ENCODE results near the gene ACOT7. TPM values are rescaled to one million over a fixed set of nuclear protein-coding genes. Genes with fewer than 3 reads are reported as not detected.

The ACOT7 gene
- total and polyA plus RNA-seq, 2 of the 13 experiments (the other 11 are each of a cell fraction or from before 2014, with no cell fraction given): 33.0 to 55.8 TPM

DNA sequence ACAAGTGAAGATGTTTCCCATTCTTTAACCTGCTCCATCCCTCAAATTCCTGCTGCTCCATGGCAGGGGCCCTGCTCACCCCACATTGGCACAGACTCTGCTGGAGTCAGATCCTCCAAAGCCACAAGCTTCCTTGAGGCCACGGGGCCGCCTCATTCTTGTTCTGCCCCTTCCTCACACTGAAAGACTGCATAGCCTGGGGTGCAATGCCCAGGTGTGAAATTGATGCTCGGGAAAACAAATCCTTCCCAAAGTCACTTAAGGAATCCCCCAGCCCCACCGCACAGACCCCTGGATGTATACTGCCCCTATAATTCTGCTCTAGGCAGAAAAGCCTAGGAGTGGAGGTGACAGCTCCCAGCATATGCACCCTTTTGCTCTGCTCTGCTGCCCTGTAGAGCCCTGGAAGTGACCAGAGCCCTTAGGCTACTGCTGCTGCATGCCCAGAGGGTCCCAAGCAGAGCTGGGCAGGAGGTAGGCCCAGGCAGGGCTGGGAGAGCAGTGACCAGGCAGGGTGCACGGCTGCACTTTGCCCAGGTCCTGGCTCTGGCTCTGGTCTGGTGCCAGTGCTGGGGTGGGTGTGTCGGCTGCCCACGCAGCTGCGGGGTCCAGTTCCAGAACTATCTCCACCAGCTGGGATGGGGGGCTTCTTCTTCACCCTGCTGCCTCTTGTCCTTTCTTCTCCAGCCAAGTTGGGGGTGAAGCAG is 24.5 kb upstream of the ACOT7 start:
- no TSS peak for BruUV-seq (replicated peaks)
- ChIA-PET CTCF (ENCODE audit: low intra/inter-chr PET ratio, low total read pairs) (no interaction called here), POLR2A (no interaction called here)
- FAIRE-seq (no peak), ATAC-seq (no peak), DNase-seq (ENCODE audit: low spot score) (no peak)
- Histone ChIP-seq H3K27me3 (ENCODE audit: control insufficient read depth in 1 of 2, insufficient read depth in 2 of 2, low read length in 2 of 2) (peaks cover 20 to 80% of the 10 kb centered on the region in 2 experiments), H3K79me2 (ENCODE audit: insufficient read depth, low read length) (no peaks in the 10 kb centered on the region), H2AFZ (ENCODE audit: low read length) (no peak overlapping the region), H3K9me3 (ENCODE audit: low read length) (no peaks in the 10 kb centered on the region), H3K4me3 (replicated peaks in 1 of 3; ENCODE audit: insufficient read depth in 1 of 3, low read depth in 2 of 3, low read length in 3 of 3) (no peak overlapping the region), H3K4me2 (ENCODE audit: low read depth, low read length) (no peak overlapping the region), H3K4me1 (ENCODE audit: insufficient read depth, low read length) (peaks cover 40% of the 10 kb centered on the region), H3K27ac (ENCODE audit: extremely low read length, insufficient read depth, low read length) (no peak overlapping the region), H4K20me1 (ENCODE audit: insufficient read depth, low read length) (no peaks in the 10 kb centered on the region), H3K9ac (ENCODE audit: insufficient read depth, low read depth, low read length) (no peak overlapping the region), H3K36me3 (replicated peaks in 1 of 2; ENCODE audit: control insufficient read depth in 1 of 2, insufficient read depth in 2 of 2, low read length in 2 of 2) (no peaks in the 10 kb centered on the region)
- TF ChIP-seq FOXP1 (IDR thresholded peaks at IDR 0.05) (no peak), FOXP1 (CRISPR knock-in tag; IDR thresholded peaks at IDR 0.05) (no peak), ATRX (CRISPR knock-in tag; IDR thresholded peaks at IDR 0.05; ENCODE audit: borderline replicate concordance) (no peak), ZFP36L2 (CRISPR knock-in tag; IDR thresholded peaks at IDR 0.05) (no peak), ZNF746 (CRISPR knock-in tag; IDR thresholded peaks at IDR 0.05) (no peak), KDM1A (CRISPR knock-in tag; IDR thresholded peaks at IDR 0.05) (no peak)
- intact Hi-C loops (cut with micrococcal nuclease; ENCODE audit: unreplicated experiment) (no loop called here), in situ Hi-C loops (cut with HindIII; ENCODE audit: extremely low pct_ligation_motif_present, low pct_unique_long_range_greater_than_20kb) (loop anchor here (10.0 kb wide), 1 partner anchor 173 kb away; the partner anchor contains the start of gene HES3)
- WGBS (ENCODE audit: low lambda C conversion rate): 29% methylated on average over 4 of the region's 8 CpGs

DNA sequence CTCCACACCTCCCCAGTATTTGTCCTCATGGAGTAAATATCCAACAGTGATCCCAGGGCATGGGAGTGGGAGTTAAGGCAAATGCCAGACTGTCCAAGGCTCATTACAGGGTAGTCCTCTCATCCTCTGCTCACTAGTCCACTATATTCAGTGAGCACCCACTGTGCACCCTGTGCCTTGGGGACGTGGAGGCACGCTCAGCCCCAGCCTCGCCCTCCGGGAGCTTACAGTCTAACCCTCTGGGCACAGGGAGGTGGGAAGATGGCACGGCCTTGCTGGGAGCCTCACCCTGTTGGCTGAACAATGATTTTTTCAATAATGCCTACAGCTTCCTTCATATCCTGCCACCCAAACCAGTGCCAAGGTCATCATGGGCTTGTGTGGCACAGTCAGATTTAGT is 23.3 kb upstream of the ACOT7 start:
- TF ChIP-seq AGO1 (IDR thresholded peaks at IDR 0.05; ENCODE audit: low read depth, low read length, poor library complexity, severe bottlenecking) (no peak), ZNF543 (CRISPR knock-in tag; IDR thresholded peaks at IDR 0.05) (no peak)
- Histone ChIP-seq H4K20me1 (ENCODE audit: insufficient read depth, low read length) (no peaks in the 10 kb centered on the region), H3K27ac (ENCODE audit: extremely low read length, insufficient read depth, low read length) (no peak overlapping the region), H3K9me3 (ENCODE audit: low read length) (no peaks in the 10 kb centered on the region), H3K4me1 (ENCODE audit: insufficient read depth, low read length) (peaks cover 49% of the 10 kb centered on the region), H3K4me2 (ENCODE audit: low read depth, low read length) (no peak overlapping the region), H3K79me2 (ENCODE audit: insufficient read depth, low read length) (no peaks in the 10 kb centered on the region), H3K36me3 (replicated peaks in 1 of 2; ENCODE audit: control insufficient read depth in 1 of 2, insufficient read depth in 2 of 2, low read length in 2 of 2) (no peaks in the 10 kb centered on the region), H3K9ac (ENCODE audit: insufficient read depth, low read depth, low read length) (no peak overlapping the region), H3K27me3 (ENCODE audit: control insufficient read depth in 1 of 2, insufficient read depth in 2 of 2, low read length in 2 of 2) (peaks cover 18 to 74% of the 10 kb centered on the region in 2 experiments), H3K4me3 (replicated peaks in 1 of 3; ENCODE audit: insufficient read depth in 1 of 3, low read depth in 2 of 3, low read length in 3 of 3) (no peak overlapping the region), H2AFZ (ENCODE audit: low read length) (no peak overlapping the region)
- no TSS peak for BruUV-seq (replicated peaks)
- FAIRE-seq (no peak), DNase-seq (ENCODE audit: low spot score) (no peak), ATAC-seq (no peak)
- POLR2A ChIA-PET: no interaction called here
- 0% methylated on average over 1 of the region's 5 CpGs for WGBS (ENCODE audit: low lambda C conversion rate)
- CTCF ChIA-PET (ENCODE audit: low intra/inter-chr PET ratio, low total read pairs): no interaction called here
- in situ Hi-C loops (cut with HindIII; ENCODE audit: extremely low pct_ligation_motif_present, low pct_unique_long_range_greater_than_20kb) (loop anchor here (10.0 kb wide), 1 partner anchor 172 kb away; the partner anchor contains the start of gene HES3), intact Hi-C loops (cut with micrococcal nuclease; ENCODE audit: unreplicated experiment) (no loop called here)

All from HepG2 (cell line).